ENCODE results near the gene THUMPD1.

THUMPD1 gene

GRCh38 chr16:20740007-20740883 lies 1.4 kb downstream of the THUMPD1 start:
- peak; percentile 60 for TF ChIP-seq CTCF (IDR thresholded peaks at IDR 0.05; ENCODE audit: insufficient read depth, low read length, poor library complexity, severe bottlenecking)
- Histone ChIP-seq H3K36me3 (ENCODE audit: control insufficient read depth, insufficient read depth, low read length) (peaks cover 2% of the 10 kb centered on the region), H3K4me3 (replicated peaks; ENCODE audit: low read depth, low read length) (peak overlapping the region; percentile 98), H3K27me3 (replicated peaks; ENCODE audit: control insufficient read depth, insufficient read depth, low read length) (no peaks in the 10 kb centered on the region)
- no peak for DNase-seq (ENCODE audit: extremely low read depth, insufficient read length)

- no peak for DNase-seq (ENCODE audit: extremely low read depth, insufficient read length)
- Histone ChIP-seq H3K27me3 (replicated peaks; ENCODE audit: control insufficient read depth, insufficient read depth, low read length) (no peaks in the 10 kb centered on the region), H3K4me3 (replicated peaks; ENCODE audit: low read depth, low read length) (no peak overlapping the region), H3K36me3 (ENCODE audit: control insufficient read depth, insufficient read depth, low read length) (peaks cover 2% of the 10 kb centered on the region)
- no peak for TF ChIP-seq CTCF (IDR thresholded peaks at IDR 0.05; ENCODE audit: insufficient read depth, low read length, poor library complexity, severe bottlenecking)
Observed at GRCh38 chr16:20735490-20735889, 6.1 kb downstream of the THUMPD1 start.

GRCh38 chr16:20734782-20735181 lies 6.8 kb downstream of the THUMPD1 start:
- peaks cover 2% of the 10 kb centered on the region for H3K36me3 ChIP-seq (ENCODE audit: control insufficient read depth, insufficient read depth, low read length)
- no peaks in the 10 kb centered on the region for H3K27me3 ChIP-seq (replicated peaks; ENCODE audit: control insufficient read depth, insufficient read depth, low read length)
- no peak overlapping the region for H3K4me3 ChIP-seq (replicated peaks; ENCODE audit: low read depth, low read length)
- no peak for DNase-seq (ENCODE audit: extremely low read depth, insufficient read length)
- TF ChIP-seq CTCF (IDR thresholded peaks at IDR 0.05; ENCODE audit: insufficient read depth, low read length, poor library complexity, severe bottlenecking): no peak

GRCh38 chr16:20734056-20734455 lies 7.6 kb downstream of the THUMPD1 start:
- no peak for DNase-seq (ENCODE audit: extremely low read depth, insufficient read length)
- no peaks in the 10 kb centered on the region for H3K27me3 ChIP-seq (replicated peaks; ENCODE audit: control insufficient read depth, insufficient read depth, low read length)
- H3K4me3 ChIP-seq (replicated peaks; ENCODE audit: low read depth, low read length): no peak overlapping the region
- peaks cover 2% of the 10 kb centered on the region for H3K36me3 ChIP-seq (ENCODE audit: control insufficient read depth, insufficient read depth, low read length)
- TF ChIP-seq CTCF (IDR thresholded peaks at IDR 0.05; ENCODE audit: insufficient read depth, low read length, poor library complexity, severe bottlenecking): no peak

GRCh38 chr16:20729141-20729540 lies 12.5 kb downstream of the THUMPD1 start:
- H3K4me3 ChIP-seq (replicated peaks; ENCODE audit: low read depth, low read length): no peak overlapping the region
- TF ChIP-seq CTCF (IDR thresholded peaks at IDR 0.05; ENCODE audit: insufficient read depth, low read length, poor library complexity, severe bottlenecking): no peak
- DNase-seq (ENCODE audit: extremely low read depth, insufficient read length): no peak
- H3K27me3 ChIP-seq (replicated peaks; ENCODE audit: control insufficient read depth, insufficient read depth, low read length): no peaks in the 10 kb centered on the region
- no peaks in the 10 kb centered on the region for H3K36me3 ChIP-seq (ENCODE audit: control insufficient read depth, insufficient read depth, low read length)
